ENCODE results near the gene TENT5A.

The TENT5A gene

DNA sequence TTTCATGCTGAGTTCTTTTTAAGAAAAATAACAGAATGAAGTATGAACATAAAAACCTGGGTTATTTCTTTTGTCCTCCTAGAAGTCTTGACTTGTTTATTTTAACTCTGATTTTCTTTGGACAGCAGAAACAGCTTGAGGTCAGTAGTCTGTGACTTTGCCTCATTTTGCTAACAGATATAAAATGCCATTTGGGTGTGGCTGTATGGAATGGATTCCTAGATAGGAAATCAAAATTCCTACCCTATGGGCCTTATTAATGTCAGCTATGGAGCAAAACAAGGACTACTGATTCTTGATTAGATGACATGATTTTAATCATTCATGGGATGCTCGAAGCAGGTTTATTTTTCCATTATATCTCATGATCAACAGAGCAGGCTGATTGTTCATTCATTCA, 46.8 kb upstream of the TENT5A start:
- Histone ChIP-seq H3K9ac (ENCODE audit: low read length) (no peak overlapping the region), H3K27ac (ENCODE audit: low read length) (no peak overlapping the region), H3K9me3 (replicated peaks; ENCODE audit: insufficient read depth, low read length) (no peaks in the 10 kb centered on the region), H3K9me2 (replicated peaks; ENCODE audit: insufficient read depth, low read length) (no peaks in the 10 kb centered on the region), H2AFZ (ENCODE audit: low read length) (no peak overlapping the region), H3K4me1 (ENCODE audit: low read length) (no peaks in the 10 kb centered on the region), H3K4me2 (ENCODE audit: low read depth, low read length) (no peak overlapping the region), H3K27me3 (replicated peaks; ENCODE audit: insufficient read depth, low read length) (no peaks in the 10 kb centered on the region), H3K4me3 (ENCODE audit: low read length) (no peak overlapping the region), H3K79me2 (ENCODE audit: low read length) (no peaks in the 10 kb centered on the region), H3K36me3 (replicated peaks; ENCODE audit: insufficient read depth, low read length) (no peaks in the 10 kb centered on the region), H3F3A (ENCODE audit: insufficient read depth, low read length) (no peaks in the 10 kb centered on the region), H4K20me1 (ENCODE audit: insufficient read depth, low read length) (no peaks in the 10 kb centered on the region)
- TF ChIP-seq, protein P1, sequence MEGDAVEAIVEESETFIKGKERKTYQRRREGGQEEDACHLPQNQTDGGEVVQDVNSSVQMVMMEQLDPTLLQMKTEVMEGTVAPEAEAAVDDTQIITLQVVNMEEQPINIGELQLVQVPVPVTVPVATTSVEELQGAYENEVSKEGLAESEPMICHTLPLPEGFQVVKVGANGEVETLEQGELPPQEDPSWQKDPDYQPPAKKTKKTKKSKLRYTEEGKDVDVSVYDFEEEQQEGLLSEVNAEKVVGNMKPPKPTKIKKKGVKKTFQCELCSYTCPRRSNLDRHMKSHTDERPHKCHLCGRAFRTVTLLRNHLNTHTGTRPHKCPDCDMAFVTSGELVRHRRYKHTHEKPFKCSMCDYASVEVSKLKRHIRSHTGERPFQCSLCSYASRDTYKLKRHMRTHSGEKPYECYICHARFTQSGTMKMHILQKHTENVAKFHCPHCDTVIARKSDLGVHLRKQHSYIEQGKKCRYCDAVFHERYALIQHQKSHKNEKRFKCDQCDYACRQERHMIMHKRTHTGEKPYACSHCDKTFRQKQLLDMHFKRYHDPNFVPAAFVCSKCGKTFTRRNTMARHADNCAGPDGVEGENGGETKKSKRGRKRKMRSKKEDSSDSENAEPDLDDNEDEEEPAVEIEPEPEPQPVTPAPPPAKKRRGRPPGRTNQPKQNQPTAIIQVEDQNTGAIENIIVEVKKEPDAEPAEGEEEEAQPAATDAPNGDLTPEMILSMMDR (IDR thresholded peaks at IDR 0.05; ENCODE audit: low read length), result no peak
- TF ChIP-seq EZH2 (optimal IDR thresholded peaks at IDR 0.05; ENCODE audit: low read depth, low read length) (no peak), EZH2phosphoT487 (IDR thresholded peaks at IDR 0.05; ENCODE audit: low read length) (no peak)
- no peak for DNase-seq

DNA sequence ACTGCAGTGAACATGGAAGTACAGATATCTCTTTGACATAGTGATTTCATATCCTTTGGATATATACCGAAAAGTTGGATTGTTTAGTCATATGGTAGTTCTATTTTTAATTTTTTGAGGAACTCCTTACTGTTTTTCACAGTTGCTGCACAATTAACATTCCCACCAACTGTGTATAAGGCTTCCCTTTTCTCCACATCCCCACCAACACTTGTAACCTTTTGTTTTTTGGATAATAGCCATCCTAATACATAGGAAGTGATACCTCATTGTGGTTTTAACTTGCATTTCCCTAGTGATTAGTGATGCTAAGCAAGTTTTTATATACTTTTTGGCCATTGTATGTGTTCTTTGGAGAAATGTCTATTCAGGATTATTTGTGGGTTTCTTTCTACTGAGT, 45.1 kb upstream of the TENT5A start:
- Histone ChIP-seq H3K9me2 (replicated peaks; ENCODE audit: insufficient read depth, low read length) (no peaks in the 10 kb centered on the region), H3K79me2 (ENCODE audit: low read length) (no peaks in the 10 kb centered on the region), H3F3A (ENCODE audit: insufficient read depth, low read length) (no peaks in the 10 kb centered on the region), H3K9me3 (replicated peaks; ENCODE audit: insufficient read depth, low read length) (no peaks in the 10 kb centered on the region), H2AFZ (ENCODE audit: low read length) (no peak overlapping the region), H3K4me1 (ENCODE audit: low read length) (no peaks in the 10 kb centered on the region), H3K4me2 (ENCODE audit: low read depth, low read length) (no peak overlapping the region), H3K27me3 (replicated peaks; ENCODE audit: insufficient read depth, low read length) (no peaks in the 10 kb centered on the region), H3K36me3 (replicated peaks; ENCODE audit: insufficient read depth, low read length) (no peaks in the 10 kb centered on the region), H3K27ac (ENCODE audit: low read length) (no peak overlapping the region), H4K20me1 (ENCODE audit: insufficient read depth, low read length) (no peaks in the 10 kb centered on the region), H3K9ac (ENCODE audit: low read length) (no peak overlapping the region), H3K4me3 (ENCODE audit: low read length) (no peak overlapping the region)
- DNase-seq, result no peak
- TF ChIP-seq EZH2 (optimal IDR thresholded peaks at IDR 0.05; ENCODE audit: low read depth, low read length), result no peak
- no peak for TF ChIP-seq EZH2phosphoT487 (IDR thresholded peaks at IDR 0.05; ENCODE audit: low read length)
- TF ChIP-seq, protein P1 (IDR thresholded peaks at IDR 0.05; ENCODE audit: low read length), result no peak

GRCh38 chr6:81795890-81796289, 43.4 kb upstream of the TENT5A start:
- H3K4me2 ChIP-seq (ENCODE audit: low read depth, low read length), result no peak overlapping the region
- H3K79me2 ChIP-seq (ENCODE audit: low read length), result no peaks in the 10 kb centered on the region
- H4K20me1 ChIP-seq (ENCODE audit: insufficient read depth, low read length), result no peaks in the 10 kb centered on the region
- no peaks in the 10 kb centered on the region for H3K9me3 ChIP-seq (replicated peaks; ENCODE audit: insufficient read depth, low read length)
- H3K9ac ChIP-seq (ENCODE audit: low read length), result no peak overlapping the region
- no peaks in the 10 kb centered on the region for H3K27me3 ChIP-seq (replicated peaks; ENCODE audit: insufficient read depth, low read length)
- TF ChIP-seq EZH2phosphoT487 (IDR thresholded peaks at IDR 0.05; ENCODE audit: low read length), result no peak
- TF ChIP-seq, protein P1 (IDR thresholded peaks at IDR 0.05; ENCODE audit: low read length), result no peak
- TF ChIP-seq EZH2 (optimal IDR thresholded peaks at IDR 0.05; ENCODE audit: low read depth, low read length), result no peak
- DNase-seq, result no peak
- no peaks in the 10 kb centered on the region for H3F3A ChIP-seq (ENCODE audit: insufficient read depth, low read length)
- no peaks in the 10 kb centered on the region for H3K9me2 ChIP-seq (replicated peaks; ENCODE audit: insufficient read depth, low read length)
- H2AFZ ChIP-seq (ENCODE audit: low read length), result no peak overlapping the region
- no peaks in the 10 kb centered on the region for H3K4me1 ChIP-seq (ENCODE audit: low read length)
- no peak overlapping the region for H3K27ac ChIP-seq (ENCODE audit: low read length)
- no peaks in the 10 kb centered on the region for H3K36me3 ChIP-seq (replicated peaks; ENCODE audit: insufficient read depth, low read length)
- H3K4me3 ChIP-seq (ENCODE audit: low read length), result no peak overlapping the region
